ENCODE measurements around the gene TNN.

The TNN gene

DNA sequence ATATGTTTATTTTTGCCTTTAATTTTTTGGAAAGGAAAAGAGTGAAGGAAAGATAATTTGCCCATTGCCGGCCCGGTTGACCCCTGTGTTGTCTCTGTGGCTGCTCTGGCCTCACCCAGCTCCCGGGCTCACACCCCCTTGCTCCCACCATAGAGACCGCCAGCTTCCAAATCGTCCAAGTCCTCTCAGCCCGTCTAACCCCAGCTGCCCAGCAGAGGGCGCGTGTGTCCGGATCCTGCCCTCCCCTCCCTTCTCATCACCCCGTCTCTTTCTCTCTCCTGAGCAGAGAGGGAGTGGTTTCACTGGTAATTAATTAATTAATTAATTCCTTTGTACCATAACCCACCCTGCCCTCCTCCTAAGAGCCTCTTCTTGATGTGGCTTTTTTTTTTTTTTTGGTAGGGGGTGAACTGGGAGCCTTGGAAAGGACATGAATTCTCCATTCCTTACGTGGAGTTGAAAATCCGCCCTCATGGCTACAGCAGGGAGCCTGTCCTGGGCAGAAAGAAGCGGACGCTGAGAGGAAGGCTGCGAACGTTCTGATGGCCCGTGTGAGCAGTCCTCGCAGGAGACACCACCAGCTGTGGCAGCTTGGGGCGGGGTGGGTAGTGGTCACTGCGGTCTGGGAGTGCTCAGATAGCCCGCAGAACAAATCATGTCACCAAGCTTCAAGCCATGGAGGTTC lies 79.0 kb downstream of the TNN start:
- DNase-seq (ENCODE audit: low read depth) = peak; percentile 46

DNA sequence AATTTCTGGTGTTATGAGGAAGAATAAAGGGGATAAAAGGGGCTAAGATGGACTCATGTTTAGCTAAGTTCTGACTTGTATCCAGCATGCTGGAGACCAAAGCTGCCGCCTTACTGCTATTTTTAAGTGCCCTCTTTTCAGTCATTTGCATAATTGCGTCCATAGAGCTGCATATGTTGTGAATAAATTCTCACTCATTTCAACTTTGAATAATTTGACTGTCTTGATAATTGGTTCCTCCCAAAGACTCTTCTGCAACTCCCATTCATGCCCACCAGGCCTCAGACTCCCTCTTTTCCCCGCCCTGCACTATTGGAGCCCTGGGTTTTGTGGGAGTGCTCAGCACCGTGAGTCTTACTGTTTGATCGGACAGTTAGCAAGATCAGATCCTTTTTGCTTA lies 79.9 kb downstream of the TNN start:
- no peak for DNase-seq (ENCODE audit: low read depth)

DNA sequence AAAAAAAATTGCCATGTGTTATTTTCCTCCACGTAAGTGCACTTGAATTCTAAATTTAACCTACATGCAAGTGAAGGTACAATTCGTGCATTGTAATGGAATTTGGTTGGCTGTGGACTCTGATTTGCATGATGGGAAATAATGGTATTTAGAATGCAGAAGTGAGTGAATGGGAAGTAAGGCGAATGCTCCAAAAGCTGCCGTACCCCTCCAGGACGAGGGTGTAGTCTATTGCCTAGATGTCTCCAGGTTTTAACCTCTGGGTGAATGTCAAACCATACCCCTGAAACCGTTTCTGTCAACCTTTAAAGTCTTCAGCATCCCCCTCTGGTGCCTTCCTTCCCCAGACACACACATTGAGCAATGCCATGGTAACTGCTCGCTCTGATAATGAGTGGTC lies 80.4 kb downstream of the TNN start:
- DNase-seq (ENCODE audit: low read depth) = no peak

DNA sequence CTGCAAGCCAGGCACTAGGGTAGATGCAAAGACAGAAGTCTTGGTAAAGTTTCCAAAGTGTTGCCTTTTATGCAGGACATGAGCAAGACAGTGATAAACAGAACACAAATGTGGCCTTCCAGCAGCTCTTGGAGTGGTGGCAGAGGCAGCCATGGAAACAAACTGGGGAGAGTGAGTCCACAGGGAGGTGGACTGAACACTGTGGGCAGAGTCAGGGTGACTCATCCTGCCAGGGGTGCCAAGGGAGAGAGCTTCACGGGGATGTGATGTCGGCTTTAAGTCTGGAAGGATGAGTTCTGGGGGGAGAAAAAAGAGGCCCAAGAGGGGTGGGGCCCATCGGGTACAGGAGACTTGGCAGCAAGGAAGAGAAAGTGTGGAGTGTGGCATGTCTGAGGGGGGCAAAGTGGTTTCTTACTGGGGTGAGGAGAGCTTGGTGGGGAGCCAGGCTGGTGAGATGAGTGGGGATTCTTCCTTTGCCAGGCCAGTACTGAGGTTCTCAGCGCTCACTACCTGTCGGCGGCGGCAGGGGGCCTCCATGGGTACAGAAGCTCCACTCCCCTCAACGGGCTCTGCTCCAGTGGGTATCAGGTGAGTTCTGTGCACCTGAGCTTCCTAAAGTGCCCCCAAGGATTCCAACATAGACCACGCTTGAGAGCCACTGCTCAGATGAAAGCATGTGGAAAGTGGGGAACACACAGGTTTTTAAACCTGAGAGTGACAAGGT lies 83.1 kb downstream of the TNN start:
- DNase-seq (ENCODE audit: low read depth) = no peak

DNA sequence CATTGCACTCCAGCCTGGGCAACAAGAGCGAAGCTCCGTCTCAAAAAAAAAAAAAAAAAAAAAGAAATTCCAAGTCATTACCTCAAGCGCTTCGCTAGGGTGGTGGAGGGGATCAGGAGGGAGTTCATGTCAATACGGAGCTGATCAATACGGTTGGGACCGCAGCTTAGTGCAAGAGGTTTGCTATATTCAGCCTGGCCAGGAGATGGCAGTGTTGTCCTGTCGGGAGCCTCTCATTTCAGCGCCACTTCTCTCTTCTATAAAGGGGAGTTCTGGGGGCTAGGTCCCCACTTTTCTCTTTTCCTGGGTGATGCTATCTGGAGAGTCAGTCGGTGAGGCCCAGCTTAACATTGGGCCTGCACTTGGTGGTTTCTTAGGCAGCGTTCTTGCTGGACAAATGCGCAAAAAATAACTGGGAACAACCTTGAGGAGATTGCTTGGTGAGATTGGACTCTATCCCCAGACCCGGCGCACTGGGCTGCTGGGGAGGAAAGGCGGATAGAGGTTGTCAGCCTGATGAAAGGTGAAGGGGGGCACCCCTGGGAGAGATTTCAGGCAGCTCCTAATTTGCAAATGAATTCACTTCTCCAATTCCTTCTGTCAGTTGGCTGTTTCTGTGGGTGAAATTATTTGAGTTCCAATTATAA lies 84.5 kb downstream of the TNN start:
- peak; percentile 62 for DNase-seq (ENCODE audit: low read depth)

DNA sequence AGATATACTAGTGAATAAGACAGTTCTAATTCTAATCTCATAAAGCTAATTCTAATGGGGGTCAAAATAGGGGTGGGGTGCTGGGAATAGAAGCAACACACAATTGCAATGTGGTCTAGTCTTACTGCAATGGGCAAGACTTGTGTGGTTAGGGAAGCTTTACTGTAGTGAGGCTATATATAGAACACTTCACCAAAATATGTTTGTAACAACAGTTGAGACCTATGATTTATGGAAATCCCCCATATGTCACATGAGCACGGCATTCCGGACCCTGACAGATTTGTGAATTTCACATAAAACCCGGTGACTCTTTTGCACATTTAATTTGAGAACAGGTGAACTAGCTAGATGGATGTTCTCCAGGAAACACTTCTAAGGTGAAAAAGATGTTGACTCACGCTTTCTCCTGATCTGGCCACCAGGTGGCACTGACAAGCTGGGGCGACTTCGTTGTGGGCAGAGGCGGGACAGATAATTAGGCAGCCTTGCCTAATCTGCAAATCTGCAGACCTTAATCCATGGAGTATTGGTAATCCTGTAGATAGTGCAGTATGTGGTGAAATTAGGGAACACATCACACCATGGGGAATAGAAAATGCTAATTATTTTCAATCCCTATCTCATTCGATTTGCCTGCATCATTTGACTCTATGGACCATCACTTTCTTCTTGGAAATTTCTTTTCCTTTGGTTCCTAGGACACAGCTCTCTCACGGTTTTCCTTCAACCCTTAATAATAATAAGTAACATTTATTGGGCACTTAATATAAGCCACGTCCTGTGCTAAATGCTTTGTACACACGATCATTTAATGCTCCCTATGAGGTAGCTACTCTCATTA lies 87.2 kb downstream of the TNN start:
- peak; percentile 66 for DNase-seq (ENCODE audit: low read depth)

DNA sequence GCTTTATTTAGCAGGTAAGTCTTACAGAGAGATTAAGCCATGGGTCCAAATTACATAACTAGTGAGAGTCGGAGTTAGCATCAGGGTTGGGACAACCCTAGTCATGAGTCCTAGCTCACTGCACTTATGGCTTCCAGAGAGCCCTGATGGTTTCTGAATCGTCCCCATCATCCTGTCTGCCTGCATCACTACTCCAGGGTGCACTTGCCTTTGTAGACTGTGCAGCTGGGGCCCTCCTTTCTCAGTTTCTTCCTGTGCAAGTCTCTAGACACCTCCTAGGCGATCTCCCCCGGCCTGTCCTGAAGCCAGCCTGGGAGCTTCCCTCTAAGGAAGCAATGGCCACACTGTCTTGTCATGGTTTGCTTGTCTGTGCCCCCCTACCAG lies 87.8 kb downstream of the TNN start:
- DNase-seq (ENCODE audit: low read depth) = no peak

DNA sequence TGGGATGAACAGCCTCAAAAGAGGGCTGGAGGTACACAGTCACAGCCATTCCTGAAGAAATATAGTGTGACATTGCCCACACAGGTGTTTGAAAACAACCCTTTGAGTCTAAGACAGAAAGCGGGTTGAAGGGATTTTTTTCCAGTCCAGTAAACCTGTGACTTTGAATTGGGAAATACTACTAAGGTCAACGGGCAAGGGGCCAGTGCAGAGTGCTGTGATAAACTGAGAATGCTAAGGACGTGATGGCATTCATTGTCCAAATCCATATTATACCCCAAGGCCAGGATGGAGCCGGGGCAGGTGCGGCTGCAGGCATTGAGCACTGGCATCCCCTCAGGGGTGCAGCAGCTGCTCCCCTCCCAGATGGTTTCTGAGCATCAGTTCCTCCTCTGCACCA lies 88.3 kb downstream of the TNN start:
- no peak for DNase-seq (ENCODE audit: low read depth)

DNA sequence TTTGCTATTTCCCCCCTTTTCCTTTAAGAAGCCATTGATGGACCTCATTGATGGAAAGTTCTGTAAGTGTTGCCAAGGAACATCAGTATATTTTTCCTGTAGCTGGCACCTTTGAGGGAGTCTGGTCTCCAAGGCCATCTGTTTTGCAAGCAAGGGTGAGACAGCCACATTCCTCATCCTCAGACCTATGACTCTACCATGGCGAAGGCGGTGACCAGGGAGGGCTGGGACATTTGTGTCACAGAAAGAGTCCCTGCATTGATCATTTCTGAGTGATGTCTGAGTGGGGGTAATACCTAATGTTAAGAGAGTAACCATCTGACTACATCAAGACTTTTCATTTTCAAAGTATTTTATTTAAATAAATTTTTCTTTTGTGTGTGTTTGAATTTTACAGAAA lies 89.6 kb downstream of the TNN start:
- DNase-seq (ENCODE audit: low read depth) = no peak

DNA sequence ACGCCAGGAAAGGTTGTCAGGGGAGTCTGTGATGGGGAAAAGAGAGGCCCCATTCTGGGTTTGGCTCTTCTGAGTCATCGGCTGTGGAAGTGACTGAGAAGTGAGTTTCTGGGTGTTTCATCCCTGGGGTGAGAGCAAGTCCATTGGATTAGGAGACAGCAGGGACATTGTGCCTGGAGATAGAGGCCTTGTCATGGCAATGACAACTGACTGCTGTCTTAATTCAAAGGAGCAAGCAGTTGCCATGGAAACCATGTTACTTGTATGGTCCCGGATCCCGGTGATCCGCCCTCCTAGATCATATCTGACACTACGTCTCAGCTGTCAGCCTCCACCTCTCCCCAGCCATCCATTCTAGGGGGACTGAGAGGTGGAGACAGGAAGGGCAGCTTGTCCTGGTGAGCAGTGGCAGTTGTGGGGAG lies 90.5 kb downstream of the TNN start:
- DNase-seq (ENCODE audit: low read depth) = no peak

DNA sequence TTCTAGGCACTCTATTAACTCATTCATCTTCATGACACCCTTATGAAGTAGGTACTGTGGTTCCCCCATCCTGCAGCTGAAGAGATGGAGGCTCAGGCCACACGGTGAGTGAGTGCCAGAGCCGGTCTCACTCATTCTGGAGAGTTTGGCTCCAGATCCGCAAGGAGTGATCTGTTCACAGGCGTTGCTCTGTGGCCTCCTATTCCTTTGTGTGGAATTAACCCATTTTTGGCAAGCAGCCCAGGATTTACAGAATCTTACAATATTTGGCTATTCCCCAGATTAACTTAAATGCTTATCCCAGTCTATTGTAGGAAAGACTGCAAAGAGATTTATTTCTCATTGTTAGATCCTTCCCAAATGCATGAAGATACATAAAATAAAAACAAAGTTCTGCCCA lies 95.3 kb downstream of the TNN start:
- no peak for DNase-seq (ENCODE audit: low read depth)

DNA sequence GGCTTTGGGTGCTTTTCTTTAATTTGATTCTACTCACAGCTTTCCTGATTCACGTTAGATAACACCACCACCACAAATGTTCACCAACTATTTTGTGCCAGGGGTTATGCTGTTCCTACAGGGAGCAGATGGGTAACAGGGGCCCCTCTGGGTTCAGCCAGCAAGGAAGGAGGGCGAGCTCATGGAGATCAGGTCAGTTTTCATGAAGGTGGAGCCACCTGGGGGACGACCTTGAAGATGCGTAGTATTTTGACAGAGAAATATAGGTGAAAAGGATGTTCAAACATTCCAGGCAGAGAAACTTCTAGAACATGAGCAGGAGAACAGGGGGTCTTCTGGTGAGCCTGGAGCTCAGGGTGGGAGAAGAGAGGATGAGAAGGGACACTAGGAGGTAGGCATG lies 96.1 kb downstream of the TNN start:
- no peak for DNase-seq (ENCODE audit: low read depth)

DNA sequence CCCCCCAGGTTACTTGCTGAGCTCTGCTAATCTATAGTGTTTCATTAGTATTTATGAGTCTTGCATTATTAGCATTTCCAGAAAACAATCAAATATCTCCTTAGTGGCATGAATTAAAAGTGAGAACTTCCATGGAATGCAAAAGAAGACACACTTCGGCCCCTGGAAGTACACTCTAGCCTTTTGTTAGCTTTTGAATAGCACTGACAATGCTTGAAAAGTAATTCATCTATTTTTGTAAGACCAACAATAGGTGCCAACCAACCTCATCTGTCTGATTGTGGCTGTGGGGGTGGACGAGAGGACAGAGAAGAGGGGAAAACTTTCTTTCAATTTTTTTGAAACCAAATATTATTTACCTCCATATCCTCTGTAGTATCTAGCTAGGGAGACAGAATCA lies 97.1 kb downstream of the TNN start:
- no peak for DNase-seq (ENCODE audit: low read depth)

DNA sequence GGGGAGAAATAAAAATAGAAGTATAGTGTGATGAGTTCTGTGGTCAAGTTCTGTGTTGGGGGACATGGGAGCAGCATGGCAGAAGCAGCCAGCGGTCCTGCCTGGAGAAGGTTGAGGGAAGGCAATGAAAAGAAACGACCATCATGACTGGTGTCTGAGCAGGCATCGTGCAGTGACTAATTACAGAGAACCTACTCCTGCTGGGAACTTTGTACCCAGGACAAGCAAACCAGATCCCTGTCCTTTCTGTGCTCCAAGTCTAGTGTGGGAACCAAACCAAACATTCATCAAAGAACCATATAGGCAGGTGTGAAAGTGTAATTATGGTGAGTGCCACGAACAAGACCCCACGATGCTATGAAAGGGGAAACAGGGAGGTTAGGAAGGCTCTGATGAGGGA lies 99.1 kb downstream of the TNN start:
- DNase-seq (ENCODE audit: low read depth) = no peak

DNA sequence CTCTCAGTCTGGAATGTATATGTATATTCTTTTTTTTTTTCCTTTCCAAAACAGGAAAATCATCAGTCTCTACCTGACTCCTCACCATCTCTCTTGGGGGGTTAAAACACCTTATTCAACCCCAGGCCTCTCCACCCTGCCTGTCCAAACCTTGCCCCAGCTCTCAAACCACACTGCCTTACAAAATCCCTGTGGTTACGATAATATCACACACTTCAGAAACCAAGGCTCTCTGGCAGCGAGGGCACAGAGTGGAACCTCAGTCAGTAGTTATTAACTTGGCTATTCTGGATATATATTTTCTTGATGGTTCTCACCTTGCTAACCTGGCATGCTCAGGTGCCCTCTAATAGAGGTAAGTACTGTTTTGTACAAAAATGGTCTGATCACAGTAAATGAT lies 100.2 kb downstream of the TNN start:
- DNase-seq (ENCODE audit: low read depth) = no peak

DNA sequence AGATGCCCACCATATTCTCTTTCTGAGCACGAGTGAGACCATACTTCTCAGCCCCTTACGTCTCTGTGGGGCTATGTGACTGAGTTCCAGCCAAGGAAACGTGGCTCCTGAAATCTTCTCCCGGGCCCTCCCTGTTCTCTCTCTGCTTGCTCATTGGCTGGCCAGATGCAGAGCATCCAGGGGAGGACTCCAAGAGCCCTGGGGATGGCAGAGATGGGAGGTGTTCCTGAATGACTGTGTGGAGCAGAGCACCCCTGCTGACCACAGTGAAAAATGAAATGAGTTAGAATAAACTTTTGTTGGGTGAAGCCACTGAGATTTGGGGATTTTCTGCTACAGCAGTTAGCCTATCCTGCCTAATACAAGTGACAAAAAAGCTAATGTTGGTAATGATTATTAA lies 101.1 kb downstream of the TNN start:
- no peak for DNase-seq (ENCODE audit: low read depth)

DNA sequence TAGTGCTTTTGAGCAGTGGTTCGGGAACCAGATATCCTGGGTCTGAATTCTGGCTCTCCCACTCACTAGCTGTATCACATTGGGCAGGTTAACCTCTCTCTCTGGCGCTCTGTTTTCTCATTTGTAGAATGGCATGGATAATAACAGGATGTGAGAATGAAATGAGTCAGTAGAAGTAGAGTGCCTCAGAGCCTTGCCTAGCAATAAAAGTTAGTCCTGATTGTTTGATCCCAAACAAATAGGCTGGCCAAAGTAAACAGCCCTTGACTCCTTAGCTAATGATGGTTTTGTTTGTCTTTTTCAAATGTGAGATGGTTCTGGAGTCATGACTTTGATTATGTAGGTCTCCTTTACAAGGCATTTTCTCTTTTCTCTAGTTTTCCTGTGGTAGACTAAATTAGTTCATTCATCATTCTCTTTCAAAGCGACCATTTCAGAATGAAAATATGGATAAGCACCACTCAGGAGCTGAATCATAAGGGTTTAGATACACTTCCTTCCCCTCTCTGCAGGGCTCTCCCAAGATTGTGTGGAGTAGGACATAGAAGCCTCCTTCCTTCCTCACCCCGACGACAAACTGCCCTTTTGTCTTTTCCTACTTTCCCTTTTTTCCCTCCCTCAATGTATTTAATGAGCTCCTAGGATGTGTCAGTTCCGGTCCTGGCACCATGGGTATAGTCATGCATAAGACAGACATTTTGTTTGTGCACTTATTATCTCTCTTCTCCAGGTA lies 101.8 kb downstream of the TNN start:
- no peak for DNase-seq (ENCODE audit: low read depth)

DNA sequence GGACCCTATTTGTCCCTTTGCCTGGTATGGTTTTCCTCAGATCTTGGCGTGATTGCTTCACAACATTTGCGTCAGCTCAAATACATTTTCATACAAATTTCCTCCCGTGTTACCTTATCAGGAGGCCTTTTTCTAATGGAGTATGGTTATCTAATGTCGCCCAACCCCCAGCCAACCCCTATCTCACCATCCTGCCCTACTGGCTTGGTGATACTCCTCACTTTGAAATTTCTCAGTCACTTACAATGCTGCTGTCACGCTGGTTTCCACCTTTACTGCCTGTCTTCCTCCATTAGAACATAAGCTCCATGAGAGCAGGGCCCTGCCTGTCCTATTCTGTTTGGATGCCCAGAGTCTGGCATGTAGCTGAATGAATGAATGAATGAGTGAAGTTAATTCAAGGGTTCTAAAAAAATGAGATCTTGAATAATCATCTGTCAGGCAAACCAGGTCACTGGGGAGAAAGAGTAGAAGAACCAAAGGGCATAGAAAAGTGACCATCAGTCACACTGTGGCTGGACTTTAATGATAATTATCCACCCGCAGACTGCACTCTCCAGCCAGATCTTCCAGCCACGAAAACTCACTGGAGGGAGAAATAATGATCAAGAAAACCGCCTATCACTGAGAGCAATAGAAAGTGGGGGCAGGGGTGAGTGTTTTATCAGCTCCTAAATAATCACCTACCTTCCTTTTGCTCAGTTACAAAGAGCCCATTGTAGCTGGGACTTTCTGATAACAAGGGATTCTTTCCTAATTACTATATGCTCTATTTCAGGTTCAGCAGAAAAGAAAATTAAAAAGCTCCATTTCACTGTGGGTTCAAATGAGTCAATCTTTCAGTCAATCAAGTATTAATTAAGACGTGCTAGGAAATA lies 103.6 kb downstream of the TNN start:
- DNase-seq (ENCODE audit: low read depth) = no peak

DNA sequence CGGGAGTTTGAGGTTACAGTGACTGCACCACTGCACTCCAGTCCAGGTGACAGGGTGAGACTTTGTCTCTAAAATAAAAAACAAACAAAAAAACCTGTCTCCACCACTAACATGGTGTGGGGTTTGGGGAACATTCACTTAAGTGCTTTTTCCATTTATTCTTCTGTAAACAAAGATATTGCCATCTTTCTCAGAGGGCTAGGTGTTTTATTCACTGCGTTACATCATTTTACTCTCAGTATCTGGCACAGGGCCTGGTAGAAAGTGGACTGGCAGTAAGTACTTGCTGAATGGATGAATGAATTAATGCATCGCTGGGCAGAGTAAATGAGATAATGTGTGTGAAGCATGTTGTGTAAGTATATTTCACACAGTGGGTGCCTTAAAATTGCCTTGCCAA lies 104.9 kb downstream of the TNN start:
- no peak for DNase-seq (ENCODE audit: low read depth)

DNA sequence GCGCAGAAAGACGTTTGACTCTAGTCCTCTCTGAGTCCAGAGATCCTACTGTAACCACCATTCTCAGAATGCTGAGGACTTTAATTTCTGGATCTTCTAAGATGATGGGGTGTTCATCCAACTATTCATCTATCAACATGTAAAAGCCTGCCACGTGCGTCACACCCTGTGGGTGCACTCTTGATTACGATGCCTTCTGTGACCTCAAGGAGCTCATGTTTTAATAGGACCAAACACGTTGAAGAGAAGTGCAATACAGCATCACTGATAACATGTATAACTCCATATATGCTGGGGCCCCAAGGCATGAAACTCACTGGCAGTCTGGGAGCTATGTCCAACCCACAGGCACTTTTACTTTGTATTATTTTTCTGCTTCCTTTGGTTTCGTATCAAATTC lies 105.9 kb downstream of the TNN start:
- no peak for DNase-seq (ENCODE audit: low read depth)
